Activated CD4-positive, alpha-beta T cell treated with anti-CD3 and anti-CD28 coated beads for 1 hour (primary cell): Measurements from ENCODE around the gene COX19.
"Not testable (repeated sequence)": the region's sequence is repeated elsewhere in the genome, so short reads cannot be mapped to it uniquely, and the experiment has no call there.

Experiments
- DNase-seq: peaks from one replicate; pipeline ENCODE4 v3.0.0-alpha.2; 2020

COX19 gene

DNA sequence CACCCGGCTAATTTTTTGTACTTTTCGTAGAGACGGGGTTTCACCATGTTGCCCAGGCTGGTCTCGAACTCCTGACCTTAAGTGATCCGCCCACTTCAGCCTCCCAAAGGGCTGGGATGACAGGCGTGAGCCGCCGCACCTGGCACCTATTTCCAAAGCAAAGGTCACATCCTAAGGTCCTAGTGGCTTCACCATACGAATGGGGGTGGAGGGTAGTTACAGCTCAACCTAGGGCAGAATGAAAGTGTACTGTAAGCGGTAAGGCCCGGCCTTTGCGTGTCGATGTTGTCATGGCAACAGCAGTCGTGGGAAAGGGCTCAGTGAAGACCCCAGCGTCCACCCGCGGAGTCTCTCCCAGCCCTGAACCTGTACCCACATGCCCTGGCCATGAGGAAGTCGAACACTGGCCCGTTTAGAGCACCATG lies 1.6 kb upstream of the COX19 start:
- no peak for DNase-seq

DNA sequence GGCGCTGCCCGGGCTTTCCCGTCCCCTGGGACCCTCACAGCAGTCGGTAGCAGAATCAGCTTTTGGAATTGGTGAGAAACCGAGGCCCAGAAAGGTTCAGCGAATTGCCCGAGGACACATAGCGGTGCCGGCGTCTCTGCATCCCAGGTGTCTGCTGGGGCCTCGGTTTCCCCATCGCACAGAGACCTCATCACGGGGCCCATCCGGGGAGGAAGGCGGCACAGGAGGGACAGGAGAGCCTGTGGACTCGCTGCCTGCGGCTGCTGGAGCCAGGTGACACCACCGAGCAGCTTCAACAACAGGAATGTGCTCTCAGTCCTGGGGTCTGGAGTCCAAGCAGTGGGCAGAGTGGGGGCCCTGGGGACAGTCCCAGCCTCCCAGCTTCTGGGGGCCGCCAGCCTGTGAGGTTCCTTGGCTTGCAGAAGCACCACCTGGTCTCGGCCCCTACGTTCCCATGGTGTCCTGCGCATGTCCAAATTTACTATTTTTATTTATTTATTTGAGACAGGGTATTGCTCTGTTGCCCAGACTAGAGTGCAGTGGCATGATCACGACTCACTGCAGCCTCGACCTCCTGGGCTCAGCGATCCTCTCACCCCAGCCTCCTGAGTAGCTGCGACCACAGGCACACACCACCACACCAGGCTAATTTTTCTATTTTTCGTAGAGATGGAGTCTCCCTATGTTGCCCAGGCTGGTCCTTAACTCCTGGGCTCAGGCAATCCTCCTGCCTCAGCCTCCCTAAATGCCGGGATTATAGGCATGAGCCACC lies 539 bp upstream of the COX19 start:
- DNase-seq = no peak

DNA sequence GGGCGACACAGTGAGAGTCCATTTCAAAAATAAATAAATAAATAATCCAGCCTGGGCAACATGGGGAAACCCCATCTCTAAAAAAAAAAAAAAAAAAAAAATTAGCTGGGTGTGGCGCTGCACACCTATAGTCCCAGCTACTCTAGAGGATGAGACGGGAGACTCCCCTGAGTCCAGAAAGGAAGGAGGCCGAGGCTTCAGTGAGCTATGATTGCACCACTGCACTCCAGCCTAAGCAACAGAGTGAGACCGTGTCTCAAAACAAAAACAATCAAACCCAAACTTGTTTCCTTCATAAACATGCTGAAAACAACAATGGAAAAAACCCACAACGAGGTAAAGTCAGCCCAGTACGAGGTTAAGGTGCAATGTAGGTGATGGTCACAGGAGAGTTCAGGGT lies 1.2 kb downstream of the COX19 start:
- no peak for DNase-seq

DNA sequence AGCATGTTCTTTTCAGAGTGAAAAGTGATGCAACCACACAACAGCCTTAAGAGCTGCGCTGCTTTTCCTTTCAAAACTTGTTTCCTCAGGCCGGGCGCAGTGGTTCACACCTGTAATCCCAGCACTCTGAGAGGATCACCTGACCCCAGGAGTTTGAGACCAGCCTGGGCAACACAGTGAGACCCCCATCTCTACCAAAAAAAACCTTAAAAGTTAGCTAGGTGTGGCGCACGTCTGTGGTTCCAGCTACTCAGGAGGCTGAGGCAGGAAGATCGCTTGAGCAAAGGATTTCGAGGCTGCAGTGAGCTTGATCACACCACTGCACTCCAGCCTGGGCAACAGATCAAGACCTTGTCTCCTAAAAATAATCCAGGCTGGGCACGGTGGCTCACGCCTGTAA lies 2.0 kb downstream of the COX19 start:
- DNase-seq = no peak

DNA sequence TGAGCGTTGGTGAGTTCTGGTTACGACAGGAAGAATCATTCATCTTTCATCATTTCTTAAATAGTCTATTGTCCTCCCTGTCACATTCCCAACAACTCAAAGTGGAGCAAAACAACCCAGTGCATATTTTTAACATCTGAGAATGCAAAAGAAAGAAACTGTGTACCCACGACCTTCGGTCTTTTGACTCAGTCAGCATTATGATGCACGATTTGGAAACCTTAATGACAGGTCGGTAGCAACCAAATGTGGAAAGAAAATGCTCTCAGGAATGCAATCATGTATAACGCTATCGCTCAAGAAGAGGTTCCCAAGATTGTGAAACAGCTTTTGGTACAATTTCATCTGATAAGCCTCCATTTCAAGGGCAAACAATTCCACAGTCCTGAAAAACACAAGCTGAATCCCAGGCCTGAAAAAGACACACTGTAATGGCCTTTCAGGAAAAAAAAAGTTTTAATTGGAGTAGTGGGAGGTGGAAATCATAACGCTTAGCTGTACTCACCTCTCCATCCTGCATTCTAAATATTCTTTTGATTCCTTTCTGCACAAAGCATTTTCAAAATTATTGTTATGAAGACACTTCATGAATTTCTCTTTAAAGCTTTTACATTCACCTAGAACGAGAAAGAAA lies 2.6 kb downstream of the COX19 start:
- DNase-seq = no peak

DNA sequence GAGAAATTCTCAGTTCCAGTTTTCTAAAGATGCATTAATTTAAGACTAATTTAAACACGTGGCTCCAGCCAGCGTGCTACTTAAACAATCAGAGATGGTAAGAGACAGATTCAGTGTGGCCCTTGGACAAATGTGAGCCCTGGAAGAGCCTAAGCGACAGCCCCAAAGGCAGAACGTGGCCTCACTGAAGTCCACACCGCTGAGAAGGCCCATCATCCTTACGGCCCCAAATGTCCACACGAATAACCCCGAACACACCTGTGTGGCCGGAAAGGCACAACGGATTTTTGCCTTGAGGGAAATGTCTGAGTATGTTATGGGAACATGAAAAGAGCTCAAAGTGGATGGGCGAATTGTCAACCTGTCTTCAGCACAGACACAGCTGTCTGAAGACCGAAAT lies 3.2 kb downstream of the COX19 start:
- no peak for DNase-seq

DNA sequence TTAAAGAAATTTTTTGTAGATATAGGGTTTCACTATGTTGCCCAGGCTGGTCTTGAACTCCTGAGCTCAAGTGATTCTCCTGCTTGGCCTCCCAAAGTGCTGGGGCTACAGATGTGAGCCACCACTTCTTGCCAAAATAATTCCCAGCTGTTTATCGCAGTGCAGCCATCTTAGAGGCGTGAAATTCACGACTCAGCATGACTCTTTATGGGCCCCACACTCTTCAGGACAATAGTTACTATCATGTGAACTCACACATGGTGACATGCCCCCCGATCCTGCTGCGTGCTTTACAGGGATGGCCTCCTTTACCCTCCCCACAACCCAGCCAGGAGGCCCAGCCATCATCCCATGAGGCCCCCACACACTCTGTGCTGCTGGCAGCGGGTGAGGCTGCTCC lies 4.6 kb downstream of the COX19 start:
- DNase-seq = no peak

DNA sequence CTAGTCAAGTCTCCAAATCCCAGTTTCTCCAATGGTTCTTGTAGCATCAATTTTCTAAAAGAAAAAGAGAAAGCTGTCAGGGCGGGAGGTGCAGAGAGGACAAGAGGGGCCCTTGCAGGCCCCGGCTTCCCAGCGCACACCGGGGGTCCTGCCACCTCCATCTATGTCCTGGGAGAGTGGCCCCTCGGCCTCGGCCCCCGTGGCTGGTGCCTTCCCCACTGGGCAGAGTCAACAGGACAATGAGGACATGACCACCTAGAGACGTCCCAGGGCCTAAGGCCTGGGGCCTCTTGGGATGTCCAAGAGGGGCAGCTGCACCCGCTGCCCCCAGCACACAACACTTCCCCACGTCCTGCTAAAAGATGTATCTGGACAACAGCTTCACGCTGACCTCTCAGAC lies 5.9 kb downstream of the COX19 start:
- DNase-seq = no peak

DNA sequence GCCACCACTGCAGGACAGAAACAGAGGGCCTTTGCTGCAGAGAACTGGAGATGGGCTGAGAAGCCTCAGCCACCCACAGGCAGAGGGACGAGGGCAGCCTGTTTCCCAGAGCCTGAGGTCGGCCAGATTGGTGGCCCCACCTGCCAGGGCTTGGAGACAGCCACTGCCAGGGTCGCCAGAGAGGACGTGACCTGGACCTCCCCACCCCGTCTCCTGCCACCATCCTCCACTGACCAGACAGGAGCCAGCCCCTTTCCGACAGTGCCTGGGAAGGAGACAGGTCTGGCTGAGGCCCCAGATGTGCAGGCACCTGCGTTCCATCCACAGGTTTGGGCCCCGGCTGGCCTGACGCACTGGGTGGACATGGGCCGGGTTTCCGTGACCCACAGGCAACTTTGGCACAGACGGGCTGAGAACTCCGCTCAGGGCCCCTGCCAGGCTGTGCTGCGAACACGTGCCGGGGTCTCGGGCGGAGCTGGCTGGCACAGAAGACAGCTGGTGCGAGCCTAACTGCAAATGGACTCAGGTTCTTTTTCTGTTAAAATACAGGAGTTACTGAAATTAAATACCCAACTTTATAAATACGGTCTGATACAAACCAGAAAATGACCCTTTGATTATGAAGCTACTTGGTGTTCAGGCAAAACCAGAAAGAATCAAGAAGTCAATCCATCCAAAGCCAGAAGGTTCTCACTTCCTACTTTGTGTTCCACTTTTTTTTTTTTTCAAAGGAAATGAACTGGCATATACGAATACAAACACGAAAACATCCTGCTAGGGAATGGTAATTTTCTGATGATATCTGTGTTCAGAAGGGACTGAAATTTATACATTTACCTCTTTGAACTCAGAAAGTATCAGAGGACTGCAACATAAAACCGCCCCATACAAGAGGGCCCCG lies 6.9 kb downstream of the COX19 start:
- no peak for DNase-seq

DNA sequence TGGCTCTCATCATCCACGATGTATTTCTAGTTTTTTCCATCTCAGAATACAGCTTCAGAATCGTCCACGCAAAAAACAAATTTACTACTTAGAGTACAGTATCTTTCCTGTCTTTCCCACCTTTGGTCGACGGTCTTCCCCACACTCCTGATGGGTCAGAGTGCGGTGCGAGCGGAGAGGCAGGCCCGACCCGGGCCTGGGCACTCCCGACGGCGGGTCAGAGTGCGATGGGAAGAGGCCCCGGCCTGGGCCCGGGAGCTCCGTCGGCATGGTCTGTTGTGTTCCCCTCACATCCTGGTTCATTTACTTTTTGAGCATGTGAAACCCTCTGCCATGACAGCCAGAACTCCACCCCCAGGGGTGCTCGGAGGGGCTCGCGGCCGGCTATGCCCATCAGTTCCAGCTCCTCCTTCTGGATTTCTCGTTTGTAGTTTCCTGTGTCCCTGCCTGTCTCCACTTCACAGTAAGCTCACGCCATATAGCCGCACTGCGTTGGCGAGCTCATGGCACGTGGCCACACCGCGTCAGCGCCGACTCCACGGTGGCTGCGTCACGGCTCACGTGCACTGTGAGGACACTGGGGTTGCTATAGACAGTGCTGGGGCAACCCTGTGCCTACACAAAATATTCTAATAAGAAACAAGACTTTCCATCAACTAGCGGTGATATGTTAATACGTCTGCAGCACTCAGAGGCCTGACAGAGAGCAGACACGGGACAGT lies 7.8 kb downstream of the COX19 start:
- no peak for DNase-seq

DNA sequence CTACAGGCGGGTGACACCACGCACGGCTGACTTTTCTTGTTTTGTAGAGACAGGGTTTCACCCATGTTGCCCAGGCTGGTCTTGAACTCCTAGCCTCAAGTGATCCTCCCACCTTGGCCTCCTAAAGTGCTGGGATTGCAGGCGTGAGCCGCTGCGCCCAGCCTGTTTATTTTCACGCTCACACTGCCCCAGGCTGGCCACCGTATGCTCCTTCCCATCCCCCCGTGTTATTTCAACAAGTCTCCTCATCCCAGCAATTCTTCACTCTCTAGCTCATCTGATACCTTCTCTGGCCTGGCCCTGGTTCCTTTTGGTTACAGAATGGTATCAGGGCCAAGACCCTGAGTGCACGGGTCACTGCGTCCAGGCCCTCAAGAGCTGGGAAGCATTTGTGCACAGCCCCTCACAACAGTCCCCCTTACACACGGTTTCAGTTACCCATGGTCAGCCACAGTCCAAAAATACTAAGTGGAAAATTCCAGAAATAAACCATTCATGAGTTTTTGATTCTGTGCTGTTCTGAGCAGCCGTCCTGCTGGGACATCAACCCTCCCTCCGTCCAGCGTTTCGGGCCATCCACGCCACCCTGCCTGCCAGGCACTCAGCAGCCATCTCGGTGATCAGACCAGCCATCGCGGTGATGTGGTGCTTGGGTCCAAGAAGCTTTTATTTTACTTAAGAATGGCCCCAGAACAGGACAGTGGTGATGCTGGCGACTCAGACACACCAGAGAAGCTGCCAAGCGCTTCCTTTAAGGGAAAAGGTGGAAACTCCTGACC lies 8.9 kb downstream of the COX19 start:
- DNase-seq = no peak

DNA sequence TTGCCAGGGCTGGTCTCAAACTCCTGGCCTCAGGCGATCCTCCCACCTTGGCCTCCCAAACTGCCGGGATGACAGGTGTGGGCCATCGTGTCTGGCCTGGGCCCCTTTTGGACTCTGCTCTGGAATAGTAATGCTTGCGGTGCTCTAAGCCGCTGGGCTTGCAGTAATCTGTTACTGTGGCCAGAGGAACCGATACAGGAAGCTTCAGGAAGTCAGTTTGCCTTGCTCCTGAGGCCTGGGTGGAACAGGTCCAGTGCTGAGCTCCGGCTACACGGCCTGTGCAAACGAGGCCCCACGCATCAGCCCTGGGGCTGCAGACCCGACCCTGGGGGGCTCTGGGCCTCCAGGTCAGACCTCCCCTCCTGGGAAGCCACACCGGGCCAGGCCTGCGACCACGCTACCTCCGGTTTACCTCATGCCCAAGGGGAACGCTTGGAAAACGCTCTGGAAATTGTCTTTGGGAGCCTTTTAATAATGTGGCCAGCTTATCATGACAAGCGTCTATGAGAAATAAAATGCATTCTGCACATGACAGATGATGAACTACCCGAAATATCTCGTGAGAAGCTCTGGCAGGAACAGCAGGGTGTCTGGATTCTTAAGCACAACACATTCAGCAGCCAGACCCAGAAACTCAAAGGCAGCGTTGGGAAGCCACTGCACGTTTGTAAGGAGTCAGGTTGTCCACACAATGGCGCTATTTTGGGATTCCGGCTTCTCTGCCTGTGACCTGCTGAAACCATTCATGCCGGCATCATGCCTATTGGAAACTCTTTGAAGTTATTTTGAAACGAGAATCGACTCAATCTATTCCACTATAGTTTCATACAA lies 10.7 kb downstream of the COX19 start:
- no peak for DNase-seq

DNA sequence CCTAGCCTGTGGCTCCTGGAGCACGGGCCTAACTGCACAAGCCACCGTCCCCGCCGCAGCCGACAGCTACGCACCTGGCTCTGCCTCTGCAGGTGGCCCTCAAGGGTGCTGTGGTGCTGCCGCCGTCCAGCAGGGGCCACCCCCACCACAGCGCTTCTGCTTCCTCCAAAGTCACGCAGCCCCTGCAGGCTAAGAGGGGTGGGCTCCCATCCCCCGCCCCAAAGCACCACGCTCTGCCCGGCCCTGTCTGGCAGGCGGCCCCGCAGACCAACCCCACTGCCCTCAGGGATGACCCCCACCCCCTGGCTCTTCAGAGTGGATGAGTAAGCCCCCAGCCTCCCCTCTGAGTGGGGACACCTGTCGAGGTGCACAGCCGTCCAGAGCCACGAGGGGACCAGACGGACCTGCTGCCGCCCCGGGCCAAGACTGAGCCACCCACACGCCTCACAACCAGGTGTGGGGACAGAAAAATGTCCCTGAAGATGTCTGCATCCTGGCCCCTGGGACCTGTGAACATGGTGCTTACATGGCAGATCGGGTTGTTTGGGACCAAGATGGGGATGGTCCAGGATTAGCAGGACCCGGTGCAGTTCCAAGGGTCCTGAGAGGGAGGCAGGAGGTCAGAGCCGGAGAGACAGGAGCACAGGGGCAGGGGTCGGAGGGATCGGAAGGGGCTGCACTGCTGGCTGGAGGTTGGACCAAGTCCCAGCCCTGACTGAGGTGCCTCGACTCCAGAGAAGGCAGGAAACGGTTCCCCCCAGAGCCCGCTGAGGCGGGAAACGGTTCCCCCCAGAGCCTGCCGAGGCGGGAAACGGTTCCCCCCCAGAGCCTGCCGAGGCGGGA lies 11.9 kb downstream of the COX19 start:
- no peak for DNase-seq

DNA sequence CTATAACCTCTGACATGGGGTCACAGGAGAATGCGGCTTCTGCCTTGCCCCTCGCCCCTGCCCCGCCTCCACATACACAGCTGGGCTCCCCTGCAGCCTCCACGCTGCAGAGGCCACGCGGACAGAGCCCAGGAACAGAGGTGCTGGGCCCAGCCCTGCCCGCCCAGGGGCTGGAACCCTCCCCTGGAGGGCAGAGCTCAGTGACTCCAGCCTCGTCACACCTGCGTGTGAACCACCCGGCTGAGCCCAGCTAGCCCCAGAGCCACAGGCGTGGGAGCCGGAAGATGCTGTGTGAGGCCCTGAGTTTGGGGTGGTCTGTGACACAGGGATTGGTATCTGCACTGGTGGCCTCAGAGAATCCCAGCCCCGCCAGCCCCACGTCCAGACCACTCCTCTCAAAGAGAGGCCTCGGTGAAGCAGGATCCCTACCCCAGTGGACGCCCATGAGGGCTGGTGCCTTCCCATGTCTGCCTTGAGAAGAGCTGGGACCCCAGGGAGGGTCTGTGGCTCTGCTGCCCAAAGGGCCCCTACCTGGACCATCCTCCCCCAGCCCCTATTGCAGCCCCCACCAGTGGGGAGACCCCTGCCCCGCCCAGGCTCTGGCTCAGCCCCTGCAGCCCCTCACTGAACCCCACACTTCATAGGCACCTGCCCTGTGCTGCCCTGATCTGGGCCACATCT lies 12.8 kb downstream of the COX19 start:
- DNase-seq = no peak

DNA sequence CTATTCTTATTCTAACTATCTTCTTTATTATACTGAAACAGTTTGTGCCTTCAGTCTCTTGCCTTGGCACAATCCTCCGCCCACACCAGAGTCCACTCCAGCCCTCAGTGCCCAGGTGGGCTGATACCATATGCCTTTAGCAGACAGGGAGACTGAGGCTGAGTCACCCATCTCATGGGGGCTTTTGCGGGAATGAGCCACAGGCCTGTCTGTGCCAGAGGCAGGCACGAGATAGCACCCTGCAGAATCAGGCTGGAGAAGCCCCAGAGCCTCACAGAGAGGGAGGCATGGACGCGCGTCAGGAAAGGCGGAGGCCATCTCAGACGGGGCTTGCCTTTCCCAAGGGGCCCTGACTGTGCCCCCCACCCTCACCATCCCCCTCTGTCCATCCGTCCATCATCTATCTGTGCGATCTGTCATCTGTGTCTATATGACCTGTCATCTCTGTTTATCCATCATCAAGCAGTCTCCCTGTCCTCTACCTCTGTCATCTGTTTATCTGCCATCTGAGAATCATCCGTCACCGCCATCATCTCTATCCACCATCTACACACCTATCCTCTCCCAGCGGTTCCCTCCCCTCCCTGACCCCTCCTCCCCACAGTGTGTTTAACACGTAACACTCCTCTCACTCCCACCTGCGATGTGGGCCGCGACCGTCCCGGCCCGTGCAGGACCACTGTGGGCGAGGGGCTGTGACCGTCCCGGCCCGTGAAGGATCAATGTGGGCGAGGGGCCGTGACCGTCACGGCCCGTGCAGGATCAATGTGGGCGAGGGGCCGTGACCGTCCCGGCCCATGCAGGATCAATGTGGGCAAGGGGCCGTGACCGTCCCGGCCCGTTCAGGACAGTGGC lies 13.6 kb downstream of the COX19 start:
- DNase-seq = no peak

DNA sequence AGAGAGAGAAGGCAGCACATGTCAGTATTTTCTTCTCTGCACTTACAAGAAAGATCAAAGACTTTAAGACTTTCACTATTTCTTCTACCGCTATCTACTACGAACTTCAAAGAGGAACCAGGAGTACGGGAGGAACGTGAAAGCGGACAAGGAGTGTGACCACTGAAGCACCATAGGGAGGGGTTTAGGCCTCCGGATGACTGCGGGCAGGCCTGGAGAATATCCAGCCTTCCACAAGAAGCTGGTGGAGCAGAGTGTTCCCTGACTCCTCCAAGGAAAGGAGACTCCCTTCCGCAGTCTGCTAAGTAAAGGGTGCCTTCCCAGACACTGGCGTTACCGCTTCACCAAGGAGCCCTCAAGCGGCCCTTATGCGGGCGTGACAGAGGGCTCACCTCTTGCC lies 14.4 kb downstream of the COX19 start:
- DNase-seq = not testable (repeated sequence)

DNA sequence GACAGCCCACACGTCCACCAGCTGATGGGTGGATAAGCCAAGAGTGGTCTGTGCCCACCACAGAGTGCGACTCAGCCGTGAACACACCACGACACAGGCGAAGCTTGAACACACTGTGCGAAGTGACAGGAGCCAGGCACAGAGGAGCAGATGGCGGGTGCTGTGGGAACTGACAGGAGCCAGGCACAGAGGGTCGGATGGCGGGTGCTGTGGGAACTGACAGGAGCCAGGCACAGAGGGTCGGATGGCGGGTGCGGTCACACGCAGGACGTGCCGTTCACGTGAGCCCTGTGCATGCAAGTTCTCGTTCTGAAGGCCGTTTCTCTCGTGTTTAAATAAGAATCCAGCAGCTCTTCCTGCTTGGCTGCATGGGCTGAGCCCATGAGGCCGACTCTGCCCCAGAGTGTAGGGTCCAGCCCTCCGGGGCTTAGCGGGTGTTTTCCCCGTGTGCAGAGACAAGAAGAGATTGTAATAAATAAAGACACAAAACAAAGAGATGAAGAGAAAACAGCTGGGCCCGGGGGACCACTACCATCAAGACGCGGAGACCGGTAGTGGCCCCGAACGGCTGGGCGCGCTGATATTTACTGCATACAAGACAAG lies 15.0 kb downstream of the COX19 start:
- no peak for DNase-seq

DNA sequence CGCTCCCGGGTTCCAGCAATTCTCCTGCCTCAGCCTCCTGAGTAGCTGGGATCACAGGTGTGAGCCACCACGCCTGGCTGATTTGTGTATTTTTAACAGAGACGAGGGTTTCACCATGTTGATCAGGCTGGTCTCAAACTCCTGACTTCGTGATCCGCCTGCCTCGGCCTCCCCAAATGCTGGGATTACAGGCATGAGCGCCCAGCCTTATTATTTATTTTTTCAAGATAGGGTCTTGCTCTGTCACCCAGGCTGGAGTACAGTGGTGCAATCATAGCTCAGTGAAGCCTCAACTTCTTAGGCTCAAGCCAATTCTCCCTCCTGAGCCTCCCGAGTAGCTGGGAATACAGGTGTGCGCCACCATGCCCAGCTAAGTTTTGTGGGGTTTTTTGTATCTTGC lies 15.6 kb downstream of the COX19 start:
- DNase-seq = not testable (repeated sequence)
